ENCODE measurements around the gene PRKCB.

DNA sequence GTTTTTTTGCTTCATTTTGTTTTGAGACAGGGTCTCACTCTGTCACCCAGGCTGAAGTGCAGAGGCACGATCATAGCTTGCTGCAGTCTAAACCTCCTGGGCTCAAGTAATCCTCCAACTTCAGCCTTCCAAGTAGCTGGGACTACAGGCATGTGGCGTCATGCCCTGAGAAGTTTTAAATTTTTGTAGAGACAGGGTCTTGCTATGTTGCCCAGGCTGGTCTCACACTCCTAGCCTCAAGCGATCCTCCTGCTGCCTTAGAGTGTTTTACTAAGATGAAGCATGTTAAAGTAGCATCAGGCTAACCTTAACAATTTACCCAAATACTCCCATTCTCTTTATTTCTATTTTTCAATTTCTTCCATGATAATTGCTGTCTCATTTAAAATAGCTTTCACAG is 371.1 kb downstream of the PRKCB start:
- TF ChIP-seq EZH2 (IDR thresholded peaks at IDR 0.05; ENCODE audit: borderline replicate concordance) (no peak), EZH2phosphoT487 (IDR thresholded peaks at IDR 0.05; ENCODE audit: low read depth, severe bottlenecking, unreplicated experiment) (no peak)
- TF ChIP-seq, protein P1, sequence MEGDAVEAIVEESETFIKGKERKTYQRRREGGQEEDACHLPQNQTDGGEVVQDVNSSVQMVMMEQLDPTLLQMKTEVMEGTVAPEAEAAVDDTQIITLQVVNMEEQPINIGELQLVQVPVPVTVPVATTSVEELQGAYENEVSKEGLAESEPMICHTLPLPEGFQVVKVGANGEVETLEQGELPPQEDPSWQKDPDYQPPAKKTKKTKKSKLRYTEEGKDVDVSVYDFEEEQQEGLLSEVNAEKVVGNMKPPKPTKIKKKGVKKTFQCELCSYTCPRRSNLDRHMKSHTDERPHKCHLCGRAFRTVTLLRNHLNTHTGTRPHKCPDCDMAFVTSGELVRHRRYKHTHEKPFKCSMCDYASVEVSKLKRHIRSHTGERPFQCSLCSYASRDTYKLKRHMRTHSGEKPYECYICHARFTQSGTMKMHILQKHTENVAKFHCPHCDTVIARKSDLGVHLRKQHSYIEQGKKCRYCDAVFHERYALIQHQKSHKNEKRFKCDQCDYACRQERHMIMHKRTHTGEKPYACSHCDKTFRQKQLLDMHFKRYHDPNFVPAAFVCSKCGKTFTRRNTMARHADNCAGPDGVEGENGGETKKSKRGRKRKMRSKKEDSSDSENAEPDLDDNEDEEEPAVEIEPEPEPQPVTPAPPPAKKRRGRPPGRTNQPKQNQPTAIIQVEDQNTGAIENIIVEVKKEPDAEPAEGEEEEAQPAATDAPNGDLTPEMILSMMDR (IDR thresholded peaks at IDR 0.05; ENCODE audit: poor library complexity) = no peak
